ENCODE results near the gene CENPW.

The CENPW gene

GRCh38 chr6:126361832-126362440, 22.0 kb downstream of the CENPW start:
- TF ChIP-seq, protein P1, sequence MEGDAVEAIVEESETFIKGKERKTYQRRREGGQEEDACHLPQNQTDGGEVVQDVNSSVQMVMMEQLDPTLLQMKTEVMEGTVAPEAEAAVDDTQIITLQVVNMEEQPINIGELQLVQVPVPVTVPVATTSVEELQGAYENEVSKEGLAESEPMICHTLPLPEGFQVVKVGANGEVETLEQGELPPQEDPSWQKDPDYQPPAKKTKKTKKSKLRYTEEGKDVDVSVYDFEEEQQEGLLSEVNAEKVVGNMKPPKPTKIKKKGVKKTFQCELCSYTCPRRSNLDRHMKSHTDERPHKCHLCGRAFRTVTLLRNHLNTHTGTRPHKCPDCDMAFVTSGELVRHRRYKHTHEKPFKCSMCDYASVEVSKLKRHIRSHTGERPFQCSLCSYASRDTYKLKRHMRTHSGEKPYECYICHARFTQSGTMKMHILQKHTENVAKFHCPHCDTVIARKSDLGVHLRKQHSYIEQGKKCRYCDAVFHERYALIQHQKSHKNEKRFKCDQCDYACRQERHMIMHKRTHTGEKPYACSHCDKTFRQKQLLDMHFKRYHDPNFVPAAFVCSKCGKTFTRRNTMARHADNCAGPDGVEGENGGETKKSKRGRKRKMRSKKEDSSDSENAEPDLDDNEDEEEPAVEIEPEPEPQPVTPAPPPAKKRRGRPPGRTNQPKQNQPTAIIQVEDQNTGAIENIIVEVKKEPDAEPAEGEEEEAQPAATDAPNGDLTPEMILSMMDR (IDR thresholded peaks at IDR 0.05), result no peak
- Histone ChIP-seq H3K4me2 (ENCODE audit: low read length) (no peak overlapping the region), H3K27ac (no peak overlapping the region), H3K36me3 (ENCODE audit: control insufficient read depth, insufficient read depth, low read length) (no peaks in the 10 kb centered on the region), H3K79me2 (no peaks in the 10 kb centered on the region), H3K4me1 (no peaks in the 10 kb centered on the region), H3K27me3 (ENCODE audit: control insufficient read depth, insufficient read depth, low read length) (no peaks in the 10 kb centered on the region), H2AFZ (no peak overlapping the region), H3K9ac (no peak overlapping the region), H3K9me3 (ENCODE audit: control insufficient read depth, low read length) (no peaks in the 10 kb centered on the region), H3K4me3 (ENCODE audit: low read depth, low read length) (no peak overlapping the region)

GRCh38 chr6:126367849-126368248, 27.9 kb downstream of the CENPW start:
- Histone ChIP-seq H3K27me3 (ENCODE audit: control insufficient read depth, insufficient read depth, low read length) (no peaks in the 10 kb centered on the region), H3K9me3 (ENCODE audit: control insufficient read depth, low read length) (no peaks in the 10 kb centered on the region), H3K79me2 (no peaks in the 10 kb centered on the region), H2AFZ (no peak overlapping the region), H3K4me2 (ENCODE audit: low read length) (no peak overlapping the region), H3K4me1 (no peaks in the 10 kb centered on the region), H3K36me3 (ENCODE audit: control insufficient read depth, insufficient read depth, low read length) (no peaks in the 10 kb centered on the region), H3K27ac (no peak overlapping the region), H3K4me3 (ENCODE audit: low read depth, low read length) (no peak overlapping the region), H3K9ac (no peak overlapping the region)
- TF ChIP-seq, protein P1 (IDR thresholded peaks at IDR 0.05), result no peak

DNA sequence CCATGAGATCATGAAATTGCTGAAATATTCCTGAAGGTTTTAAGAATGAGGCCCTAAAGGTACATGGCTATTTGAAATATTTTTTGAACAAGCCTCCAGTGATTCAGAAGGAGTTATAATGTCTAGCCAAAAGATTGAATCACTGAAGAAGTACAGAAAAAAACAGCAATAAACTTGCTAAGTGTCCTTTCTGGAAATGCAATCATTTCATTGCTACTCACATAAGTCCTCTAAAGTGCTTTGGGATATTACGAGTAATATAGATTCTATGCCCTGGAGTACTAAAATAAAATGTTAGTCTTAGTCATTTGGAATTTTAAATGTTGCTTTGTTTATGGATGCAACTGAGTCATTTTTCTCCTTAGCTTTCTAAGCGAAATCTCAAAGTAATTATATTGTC, 32.7 kb downstream of the CENPW start:
- H3K9ac ChIP-seq, result no peak overlapping the region
- H3K9me3 ChIP-seq (ENCODE audit: control insufficient read depth, low read length), result no peaks in the 10 kb centered on the region
- no peak overlapping the region for H3K27ac ChIP-seq
- H3K4me3 ChIP-seq (ENCODE audit: low read depth, low read length), result no peak overlapping the region
- H3K27me3 ChIP-seq (ENCODE audit: control insufficient read depth, insufficient read depth, low read length), result no peaks in the 10 kb centered on the region
- H3K4me1 ChIP-seq, result no peaks in the 10 kb centered on the region
- TF ChIP-seq, protein P1 (IDR thresholded peaks at IDR 0.05), result no peak
- no peak overlapping the region for H3K4me2 ChIP-seq (ENCODE audit: low read length)
- H3K79me2 ChIP-seq, result no peaks in the 10 kb centered on the region
- H3K36me3 ChIP-seq (ENCODE audit: control insufficient read depth, insufficient read depth, low read length), result no peaks in the 10 kb centered on the region
- H2AFZ ChIP-seq, result no peak overlapping the region

DNA sequence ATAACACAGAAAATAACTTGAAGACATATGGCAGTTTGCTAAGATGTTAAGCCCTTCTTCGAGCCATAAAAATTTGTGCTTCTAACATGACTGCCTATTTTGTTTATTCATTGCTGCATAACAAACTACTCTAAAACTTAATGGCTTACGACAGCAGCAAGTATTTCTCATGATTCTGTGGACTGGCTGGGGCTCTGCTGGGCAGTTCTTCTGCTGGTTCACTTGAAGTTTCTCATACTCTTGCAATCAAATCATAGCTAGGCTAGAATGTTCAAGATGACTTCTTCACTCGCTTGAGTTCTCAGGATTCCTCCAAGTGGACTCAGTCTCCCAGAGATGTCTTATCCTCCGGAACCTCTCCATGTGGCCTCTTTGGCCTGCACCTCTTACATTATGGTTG, 33.4 kb downstream of the CENPW start:
- H3K4me2 ChIP-seq (ENCODE audit: low read length), result no peak overlapping the region
- no peaks in the 10 kb centered on the region for H3K79me2 ChIP-seq
- H3K9me3 ChIP-seq (ENCODE audit: control insufficient read depth, low read length), result no peaks in the 10 kb centered on the region
- H3K27me3 ChIP-seq (ENCODE audit: control insufficient read depth, insufficient read depth, low read length), result no peaks in the 10 kb centered on the region
- H3K4me1 ChIP-seq, result no peaks in the 10 kb centered on the region
- no peak overlapping the region for H2AFZ ChIP-seq
- H3K9ac ChIP-seq, result no peak overlapping the region
- H3K27ac ChIP-seq, result no peak overlapping the region
- H3K36me3 ChIP-seq (ENCODE audit: control insufficient read depth, insufficient read depth, low read length), result no peaks in the 10 kb centered on the region
- TF ChIP-seq, protein P1 (IDR thresholded peaks at IDR 0.05), result no peak
- H3K4me3 ChIP-seq (ENCODE audit: low read depth, low read length), result no peak overlapping the region

DNA sequence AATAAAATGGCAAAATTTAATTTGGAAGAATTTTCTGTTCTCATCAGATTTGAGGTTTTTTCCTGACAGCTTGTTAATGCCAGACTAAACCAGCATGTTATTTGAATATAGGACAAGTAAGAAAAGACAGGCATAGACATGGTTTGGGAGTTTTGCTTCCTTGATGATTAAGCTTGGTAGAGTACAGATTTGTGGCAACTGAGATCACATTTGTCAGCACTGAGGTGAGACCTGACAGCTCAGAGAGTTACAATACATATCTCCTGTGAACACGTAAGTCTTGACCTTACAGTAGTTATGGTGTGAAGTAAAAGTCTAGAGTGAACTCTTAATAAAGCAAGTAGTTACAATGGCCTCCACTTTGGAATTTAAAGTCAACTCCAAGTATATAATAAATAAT, 34.5 kb downstream of the CENPW start:
- no peaks in the 10 kb centered on the region for H3K27me3 ChIP-seq (ENCODE audit: control insufficient read depth, insufficient read depth, low read length)
- no peak overlapping the region for H3K27ac ChIP-seq

More for the DNA sequence above, 34.5 kb downstream of the CENPW start:
- Histone ChIP-seq H2AFZ (no peak overlapping the region), H3K36me3 (ENCODE audit: control insufficient read depth, insufficient read depth, low read length) (no peaks in the 10 kb centered on the region), H3K79me2 (no peaks in the 10 kb centered on the region), H3K9ac (no peak overlapping the region), H3K4me2 (ENCODE audit: low read length) (no peak overlapping the region), H3K4me3 (ENCODE audit: low read depth, low read length) (no peak overlapping the region), H3K9me3 (ENCODE audit: control insufficient read depth, low read length) (no peaks in the 10 kb centered on the region), H3K4me1 (no peaks in the 10 kb centered on the region)
- TF ChIP-seq, protein P1 (IDR thresholded peaks at IDR 0.05), result no peak

Data from parathyroid adenoma (tissue), 2 donors.